ENCODE results near the gene QTRT2. TPM values are rescaled to one million over a fixed set of nuclear protein-coding genes. Genes with fewer than 3 reads are reported as not detected.

The QTRT2 gene
- total RNA-seq, 1 experiment from 2014 or later: 47.7 TPM

GRCh38 chr3:114052216-114052615, 4.3 kb upstream of the QTRT2 start:
- intact Hi-C loops (cut with micrococcal nuclease): no loop called here
- CTCF ChIA-PET: no interaction called here

More at GRCh38 chr3:114052216-114052615, 4.3 kb upstream of the QTRT2 start:
- Histone ChIP-seq H3K9me3 (ENCODE audit: control insufficient read depth in 1 of 2, insufficient read depth in 1 of 2, low read depth in 1 of 2, low read length in 2 of 2) (no peaks in the 10 kb centered on the region), H3K9ac (ENCODE audit: low read length) (no peak overlapping the region), H3K4me3 (replicated peaks in 1 of 2; ENCODE audit: low read depth in 1 of 2, low read length in 2 of 2) (no peak overlapping the region), H3K27ac (ENCODE audit: low read depth, low read length) (no peak overlapping the region), H3K4me2 (ENCODE audit: low read length) (no peak overlapping the region), H2AFZ (ENCODE audit: low read depth, low read length, poor library complexity, severe bottlenecking) (no peak overlapping the region), H3K79me2 (ENCODE audit: insufficient read depth, low read length) (peaks cover 6% of the 10 kb centered on the region), H3K4me1 (ENCODE audit: control insufficient read depth in 1 of 2, insufficient read depth in 2 of 2, low read length in 2 of 2) (peaks cover 5 to 6% of the 10 kb centered on the region in 2 experiments; a peak in 2 of 4 replicates), H3K36me3 (ENCODE audit: control insufficient read depth in 1 of 2, insufficient read depth in 2 of 2, low read length in 2 of 2) (no peaks in the 10 kb centered on the region), H4K20me1 (ENCODE audit: insufficient read depth) (no peaks in the 10 kb centered on the region), H3K27me3 (ENCODE audit: insufficient read depth, low read length) (no peaks in the 10 kb centered on the region), H3K9me2 (ENCODE audit: insufficient read depth) (no peaks in the 10 kb centered on the region)
- ChIA-PET RAD21 (ENCODE audit: low non-redundant PET in 1 of 2, low total read pairs in 2 of 2, uncharacterized antibody in 2 of 2, unreplicated experiment in 2 of 2) (no interaction called here), POLR2A (no interaction called here)
- DNase-seq (ENCODE audit: low read depth, low spot score) (no peak), ATAC-seq (no peak)
- BruUV-seq (replicated peaks): no TSS peak
- TF ChIP-seq SP1 (IDR thresholded peaks at IDR 0.05; ENCODE audit: low read depth) (no peak), TCF7L2 (IDR thresholded peaks at IDR 0.05; ENCODE audit: borderline replicate concordance, extremely low read depth, insufficient read depth, insufficient read length) (no peak), REST (IDR thresholded peaks at IDR 0.05; ENCODE audit: low read depth) (no peak), EZH2 (IDR thresholded peaks at IDR 0.05) (no peak), POLR2AphosphoS5 (IDR thresholded peaks at IDR 0.05; ENCODE audit: low read depth, low read length) (no peak), CEBPB (IDR thresholded peaks at IDR 0.05; ENCODE audit: low read depth) (no peak), CTCF (IDR thresholded peaks at IDR 0.05 in 2 of 3, conservative IDR thresholded peaks at IDR 0.05 in 1 of 3; ENCODE audit: borderline replicate concordance in 1 of 3, insufficient read depth in 1 of 3, low read depth in 2 of 3, low read length in 2 of 3) (no peak), ATF3 (IDR thresholded peaks at IDR 0.05) (no peak), SIN3A (IDR thresholded peaks at IDR 0.05; ENCODE audit: low read depth) (no peak), JUND (IDR thresholded peaks at IDR 0.05) (no peak), CBX3 (IDR thresholded peaks at IDR 0.05; ENCODE audit: low read depth) (no peak)
